Measurements from ENCODE around the gene ZMAT5. TPM values are rescaled to one million over a fixed set of nuclear protein-coding genes. Genes with fewer than 3 reads are reported as not detected.
A peak's percentile ranks its signal among the peaks of the same experiment; 100 is the strongest.

ZMAT5 gene, protein sequence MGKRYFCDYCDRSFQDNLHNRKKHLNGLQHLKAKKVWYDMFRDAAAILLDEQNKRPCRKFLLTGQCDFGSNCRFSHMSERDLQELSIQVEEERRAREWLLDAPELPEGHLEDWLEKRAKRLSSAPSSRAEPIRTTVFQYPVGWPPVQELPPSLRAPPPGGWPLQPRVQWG
- 14.2 and 24.5 TPM in 2 replicates for total RNA-seq

DNA sequence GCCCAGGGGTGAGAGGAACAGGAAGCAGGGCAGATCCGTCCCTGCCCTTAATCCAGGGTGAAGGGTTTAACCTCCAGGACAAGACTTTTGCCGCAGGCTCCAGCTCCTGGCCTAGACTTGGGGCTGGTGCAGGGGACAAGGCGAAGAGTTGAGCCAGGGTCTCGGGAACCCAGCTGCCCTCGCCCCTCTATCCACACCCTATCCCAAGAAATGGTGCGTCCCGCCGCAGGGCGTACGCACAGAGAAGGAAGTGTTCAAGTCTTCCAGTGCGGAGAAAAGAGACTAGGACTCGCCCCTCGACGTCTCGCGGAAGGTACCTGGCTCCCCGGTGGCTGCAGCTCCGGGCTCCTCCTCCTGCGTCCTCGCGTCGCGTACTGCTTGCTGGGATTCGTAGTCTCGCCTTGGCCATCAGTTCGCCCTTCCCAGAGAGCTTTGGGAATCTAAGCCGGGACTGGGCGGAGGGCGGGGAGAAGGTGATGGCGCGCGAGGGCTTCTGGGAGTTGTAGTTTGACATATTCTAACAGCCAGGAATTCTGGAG, at the start of gene ZMAT5:
Gene ZMAT5, minus strand, starts transcription at position 376 of the 539 bp plus-strand sequence. CDS start 18,463 bp downstream, outside the sequence.
- H3K4me3 ChIP-seq (ENCODE audit: low read depth, low read length): peak within 1 kb of the TSS; percentile 100
- TF ChIP-seq, protein P1, sequence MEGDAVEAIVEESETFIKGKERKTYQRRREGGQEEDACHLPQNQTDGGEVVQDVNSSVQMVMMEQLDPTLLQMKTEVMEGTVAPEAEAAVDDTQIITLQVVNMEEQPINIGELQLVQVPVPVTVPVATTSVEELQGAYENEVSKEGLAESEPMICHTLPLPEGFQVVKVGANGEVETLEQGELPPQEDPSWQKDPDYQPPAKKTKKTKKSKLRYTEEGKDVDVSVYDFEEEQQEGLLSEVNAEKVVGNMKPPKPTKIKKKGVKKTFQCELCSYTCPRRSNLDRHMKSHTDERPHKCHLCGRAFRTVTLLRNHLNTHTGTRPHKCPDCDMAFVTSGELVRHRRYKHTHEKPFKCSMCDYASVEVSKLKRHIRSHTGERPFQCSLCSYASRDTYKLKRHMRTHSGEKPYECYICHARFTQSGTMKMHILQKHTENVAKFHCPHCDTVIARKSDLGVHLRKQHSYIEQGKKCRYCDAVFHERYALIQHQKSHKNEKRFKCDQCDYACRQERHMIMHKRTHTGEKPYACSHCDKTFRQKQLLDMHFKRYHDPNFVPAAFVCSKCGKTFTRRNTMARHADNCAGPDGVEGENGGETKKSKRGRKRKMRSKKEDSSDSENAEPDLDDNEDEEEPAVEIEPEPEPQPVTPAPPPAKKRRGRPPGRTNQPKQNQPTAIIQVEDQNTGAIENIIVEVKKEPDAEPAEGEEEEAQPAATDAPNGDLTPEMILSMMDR (IDR thresholded peaks at IDR 0.05; ENCODE audit: insufficient read depth, low read depth, low read length): no peak
- DNase-seq (ENCODE audit: low read depth): peak; percentile 97

DNA sequence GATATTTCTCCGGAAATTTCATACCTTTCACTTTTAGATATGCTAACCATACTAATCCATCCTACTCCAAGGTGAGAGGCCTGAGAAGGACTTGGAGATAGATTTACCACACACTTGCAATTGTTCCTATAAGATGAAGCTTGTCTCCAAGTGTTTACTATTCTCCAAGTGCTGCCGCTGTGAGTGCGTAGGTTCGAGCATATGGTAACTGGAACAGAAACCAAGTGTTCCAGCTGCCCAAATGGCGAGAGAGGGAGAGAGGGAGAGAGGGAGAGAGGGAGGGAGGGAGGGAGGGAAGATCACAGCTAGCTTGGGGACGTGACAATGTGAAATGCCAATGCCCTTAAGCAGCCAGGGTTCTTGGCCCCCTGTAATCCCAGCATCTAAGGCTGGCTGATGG, 49.7 kb upstream of the ZMAT5 start:
- no peak overlapping the region for H3K4me3 ChIP-seq (ENCODE audit: low read depth, low read length)
- DNase-seq (ENCODE audit: low read depth): no peak
- TF ChIP-seq, protein P1 (IDR thresholded peaks at IDR 0.05; ENCODE audit: insufficient read depth, low read depth, low read length): no peak

DNA sequence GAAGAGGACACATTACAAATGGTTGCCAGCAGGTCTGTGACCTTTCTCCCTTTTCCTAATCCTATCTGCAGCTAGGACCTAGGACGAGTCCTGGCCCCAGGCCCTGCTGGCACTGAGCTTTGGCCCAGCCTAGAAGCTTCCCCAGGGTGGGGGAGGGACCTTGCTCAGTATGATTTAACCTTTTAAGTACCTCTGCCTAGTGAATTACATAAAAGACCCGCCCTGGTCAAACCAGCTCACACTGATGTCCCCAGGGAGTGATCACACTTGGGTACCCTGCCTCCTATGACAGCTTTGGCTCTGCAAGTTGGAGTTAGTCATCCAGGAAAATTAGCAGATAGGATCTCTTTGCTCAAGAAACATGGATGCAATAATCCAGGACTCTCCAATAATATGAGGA, 49.3 kb upstream of the ZMAT5 start:
- DNase-seq (ENCODE audit: low read depth): no peak
- H3K4me3 ChIP-seq (ENCODE audit: low read depth, low read length): no peak overlapping the region
- TF ChIP-seq, protein P1 (IDR thresholded peaks at IDR 0.05; ENCODE audit: insufficient read depth, low read depth, low read length): no peak

DNA sequence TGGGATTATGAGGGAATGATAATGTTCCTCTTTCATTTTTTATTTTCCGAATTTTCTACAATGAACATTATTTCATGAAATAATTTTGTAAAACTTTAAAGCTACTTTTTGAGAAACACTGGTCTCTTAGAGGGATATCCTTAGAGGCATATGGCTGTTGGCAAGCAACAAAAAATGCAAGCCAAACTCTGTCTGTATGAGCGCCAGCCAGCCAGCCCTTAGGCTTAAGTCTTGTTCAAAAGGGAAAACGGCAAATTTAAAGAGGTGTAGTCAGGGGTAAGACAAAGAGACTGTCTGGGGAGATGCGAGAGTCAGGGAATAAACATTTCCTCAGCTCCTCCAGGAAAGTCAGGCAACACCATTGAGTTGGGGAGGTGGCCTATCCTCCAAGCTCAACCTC, 48.8 kb upstream of the ZMAT5 start:
- no peak for DNase-seq (ENCODE audit: low read depth)
- TF ChIP-seq, protein P1 (IDR thresholded peaks at IDR 0.05; ENCODE audit: insufficient read depth, low read depth, low read length): no peak
- no peak overlapping the region for H3K4me3 ChIP-seq (ENCODE audit: low read depth, low read length)

DNA sequence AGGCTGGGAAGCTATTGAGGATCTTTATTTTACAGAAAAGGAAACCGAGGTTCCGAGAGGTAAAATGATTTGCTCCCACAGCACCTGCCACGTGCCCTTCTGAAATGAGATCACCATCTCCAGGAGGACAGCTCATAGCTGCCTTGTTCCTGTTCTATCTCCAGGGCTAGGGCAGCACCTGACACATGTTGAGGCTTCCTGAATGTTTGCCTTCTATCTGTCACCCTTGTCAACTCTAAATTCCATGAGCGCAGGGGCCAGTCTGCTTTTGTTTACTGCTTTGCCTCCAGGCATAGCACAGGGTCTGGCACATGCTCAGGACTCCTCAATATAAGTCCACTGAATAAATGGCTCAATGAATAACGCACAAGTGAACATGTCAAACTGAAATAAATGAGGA, 47.2 kb upstream of the ZMAT5 start:
- TF ChIP-seq, protein P1 (IDR thresholded peaks at IDR 0.05; ENCODE audit: insufficient read depth, low read depth, low read length): no peak
- no peak overlapping the region for H3K4me3 ChIP-seq (ENCODE audit: low read depth, low read length)
- DNase-seq (ENCODE audit: low read depth): no peak

DNA sequence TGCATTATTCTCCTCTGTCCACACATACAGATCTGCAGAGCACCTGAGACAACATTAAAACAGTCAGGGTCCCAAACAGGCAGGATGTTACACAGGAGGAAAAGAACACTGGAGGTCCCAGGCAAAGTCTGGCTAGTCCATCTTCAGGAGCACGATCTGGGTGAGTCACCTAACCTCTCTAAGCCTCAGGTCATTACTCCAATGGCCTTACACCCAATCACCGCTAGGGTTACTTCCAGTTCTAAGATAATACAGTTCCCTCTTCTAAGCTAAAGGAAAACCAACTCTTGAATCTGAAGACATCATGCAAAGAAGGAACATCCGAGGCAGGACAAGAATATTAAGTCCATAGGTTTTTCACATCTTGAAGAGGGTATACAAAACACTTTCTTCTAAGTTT, 46.8 kb upstream of the ZMAT5 start:
- TF ChIP-seq, protein P1 (IDR thresholded peaks at IDR 0.05; ENCODE audit: insufficient read depth, low read depth, low read length): peak; percentile 49
- H3K4me3 ChIP-seq (ENCODE audit: low read depth, low read length): no peak overlapping the region
- DNase-seq (ENCODE audit: low read depth): peak; percentile 80

DNA sequence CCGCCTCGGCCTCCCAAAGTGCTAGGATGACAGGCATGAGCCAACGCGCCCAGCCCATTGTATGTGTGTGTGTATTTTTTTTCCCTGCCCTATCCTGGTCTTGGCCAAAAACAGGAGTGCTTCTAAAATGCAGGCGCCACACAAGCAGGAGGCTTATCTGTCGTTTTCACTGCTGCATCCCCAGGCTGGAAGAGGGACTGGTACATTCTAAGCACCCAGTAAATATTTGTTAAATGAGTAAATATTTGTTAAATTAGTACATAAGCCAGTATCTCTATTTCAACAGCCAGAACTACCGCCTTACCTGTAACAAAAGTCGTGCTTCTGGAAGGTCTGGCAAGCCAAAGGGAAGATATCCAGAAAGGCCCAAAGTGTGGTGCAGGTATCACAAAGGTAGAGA, 46.3 kb upstream of the ZMAT5 start:
- DNase-seq (ENCODE audit: low read depth): no peak
- TF ChIP-seq, protein P1 (IDR thresholded peaks at IDR 0.05; ENCODE audit: insufficient read depth, low read depth, low read length): no peak
- H3K4me3 ChIP-seq (ENCODE audit: low read depth, low read length): no peak overlapping the region
